ENCODE data around the gene ING3. TPM values are rescaled to one million over a fixed set of nuclear protein-coding genes. Genes with fewer than 3 reads are reported as not detected.
"Not testable (repeated sequence)": the region's sequence is repeated elsewhere in the genome, so short reads cannot be mapped to it uniquely, and the experiment has no call there.

The ING3 gene
- total RNA-seq, 1 experiment from 2014 or later: 6.7 TPM

DNA sequence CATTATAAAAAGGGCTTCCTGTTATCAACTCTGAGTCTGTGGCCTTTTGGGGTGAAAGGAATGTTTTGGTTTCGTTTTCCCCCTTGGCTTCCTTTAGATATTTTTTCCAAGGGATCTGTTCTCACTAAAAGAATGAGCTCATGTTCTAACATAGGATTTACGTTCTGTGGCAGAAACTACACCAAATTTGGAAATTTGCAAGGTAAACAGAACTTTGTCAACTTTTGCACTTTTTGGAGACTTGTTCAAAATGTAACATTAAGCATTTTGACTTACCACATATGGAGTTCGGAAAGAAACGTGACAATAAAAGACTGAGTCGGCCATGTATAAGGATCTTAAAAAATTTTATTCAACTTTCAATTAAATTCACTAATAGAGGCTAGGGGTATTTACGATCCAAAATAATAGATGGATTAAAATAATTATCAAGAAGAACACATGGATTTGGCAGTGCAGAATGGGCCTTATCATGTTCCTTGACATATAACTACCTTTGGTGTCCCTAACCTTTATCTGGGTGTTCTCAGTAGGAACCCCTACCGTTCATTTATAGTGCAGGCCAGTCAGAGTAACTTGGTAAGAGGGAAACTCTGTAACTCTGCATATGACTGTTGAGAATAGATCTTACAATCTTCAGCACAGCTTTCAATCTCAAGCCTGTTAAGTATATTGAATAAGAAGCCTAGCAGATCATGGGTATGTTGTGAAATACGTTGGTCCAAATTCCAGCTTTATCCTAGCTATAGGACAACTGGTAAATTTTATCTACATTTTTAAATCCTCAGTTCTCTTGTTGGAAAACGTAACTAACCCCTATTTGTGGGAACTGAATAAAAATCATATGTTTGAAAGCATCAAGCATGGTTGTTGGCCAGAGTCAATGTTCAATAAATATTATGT, 49.8 kb downstream of the ING3 start:
- Histone ChIP-seq H3K27me3 (ENCODE audit: control insufficient read depth, insufficient read depth, low read length) (no peaks in the 10 kb centered on the region), H3K4me3 (ENCODE audit: insufficient read depth, low read depth, low read length) (no peak overlapping the region), H3K36me3 (replicated peaks; ENCODE audit: control insufficient read depth, insufficient read depth, low read length) (no peaks in the 10 kb centered on the region)
- no peak for DNase-seq

- DNase-seq: no peak
- Histone ChIP-seq H3K36me3 (replicated peaks; ENCODE audit: control insufficient read depth, insufficient read depth, low read length) (no peaks in the 10 kb centered on the region), H3K27me3 (ENCODE audit: control insufficient read depth, insufficient read depth, low read length) (no peaks in the 10 kb centered on the region), H3K4me3 (ENCODE audit: insufficient read depth, low read depth, low read length) (no peak overlapping the region)
These were observed 50.8 kb downstream of the ING3 start for GRCh38 chr7:121001234-121001906.

GRCh38 chr7:121002048-121002756, 51.6 kb downstream of the ING3 start:
- no peak for DNase-seq
- no peaks in the 10 kb centered on the region for H3K27me3 ChIP-seq (ENCODE audit: control insufficient read depth, insufficient read depth, low read length)
- no peak overlapping the region for H3K4me3 ChIP-seq (ENCODE audit: insufficient read depth, low read depth, low read length)
- H3K36me3 ChIP-seq (replicated peaks; ENCODE audit: control insufficient read depth, insufficient read depth, low read length): no peaks in the 10 kb centered on the region

- H3K4me3 ChIP-seq (ENCODE audit: insufficient read depth, low read depth, low read length): no peak overlapping the region
- H3K36me3 ChIP-seq (replicated peaks; ENCODE audit: control insufficient read depth, insufficient read depth, low read length): no peaks in the 10 kb centered on the region
- DNase-seq: no peak
- H3K27me3 ChIP-seq (ENCODE audit: control insufficient read depth, insufficient read depth, low read length): no peaks in the 10 kb centered on the region
These were observed 52.2 kb downstream of the ING3 start for GRCh38 chr7:121002757-121003200.

DNA sequence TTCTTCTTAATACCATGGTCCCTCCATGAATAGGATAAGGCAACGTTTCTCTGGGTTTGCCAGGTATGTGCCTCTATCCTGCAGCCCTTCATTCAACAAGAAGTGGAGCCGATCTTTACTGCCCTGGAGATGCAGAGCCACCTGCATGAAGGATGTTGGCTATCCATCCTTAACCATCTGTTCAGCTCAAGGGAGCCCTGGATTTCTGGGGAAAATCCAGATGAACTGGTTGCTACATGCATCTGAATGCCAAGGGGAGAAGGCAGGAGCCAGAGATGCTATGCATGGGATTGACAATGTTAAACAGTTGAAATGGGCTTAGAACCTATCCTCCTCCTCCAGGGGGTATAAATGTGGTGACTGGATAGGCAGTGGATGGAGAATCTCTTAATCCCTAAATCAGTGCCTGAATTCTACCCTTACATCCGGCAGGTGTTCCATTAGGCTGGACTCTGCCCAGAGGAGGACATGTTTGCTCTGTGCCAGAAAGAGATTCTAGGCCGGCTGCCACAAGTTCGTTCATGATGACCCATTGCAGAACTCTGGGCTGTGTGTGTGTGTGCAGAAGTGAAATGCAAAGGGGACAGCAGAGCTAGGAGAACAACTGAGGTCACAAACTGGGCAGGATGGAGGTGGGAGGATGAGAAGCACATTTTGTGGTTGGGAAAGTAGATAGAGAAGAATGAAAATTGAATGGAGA, 53.6 kb downstream of the ING3 start:
- no peaks in the 10 kb centered on the region for H3K36me3 ChIP-seq (replicated peaks; ENCODE audit: control insufficient read depth, insufficient read depth, low read length)
- H3K27me3 ChIP-seq (ENCODE audit: control insufficient read depth, insufficient read depth, low read length): no peaks in the 10 kb centered on the region
- no peak for DNase-seq
- no peak overlapping the region for H3K4me3 ChIP-seq (ENCODE audit: insufficient read depth, low read depth, low read length)

- not testable (repeated sequence) for H3K27me3 ChIP-seq (ENCODE audit: control insufficient read depth, insufficient read depth, low read length); H3K4me3 ChIP-seq (ENCODE audit: insufficient read depth, low read depth, low read length); DNase-seq; H3K36me3 ChIP-seq (replicated peaks; ENCODE audit: control insufficient read depth, insufficient read depth, low read length)
These were observed 54.5 kb downstream of the ING3 start for GRCh38 chr7:121005058-121005457.

GRCh38 chr7:121005996-121006584, 55.5 kb downstream of the ING3 start:
- no peak overlapping the region for H3K4me3 ChIP-seq (ENCODE audit: insufficient read depth, low read depth, low read length)
- DNase-seq: no peak
- no peaks in the 10 kb centered on the region for H3K27me3 ChIP-seq (ENCODE audit: control insufficient read depth, insufficient read depth, low read length)
- no peaks in the 10 kb centered on the region for H3K36me3 ChIP-seq (replicated peaks; ENCODE audit: control insufficient read depth, insufficient read depth, low read length)

GRCh38 chr7:121006711-121007315, 56.2 kb downstream of the ING3 start:
- Histone ChIP-seq H3K27me3 (ENCODE audit: control insufficient read depth, insufficient read depth, low read length) (no peaks in the 10 kb centered on the region), H3K36me3 (replicated peaks; ENCODE audit: control insufficient read depth, insufficient read depth, low read length) (no peaks in the 10 kb centered on the region), H3K4me3 (ENCODE audit: insufficient read depth, low read depth, low read length) (no peak overlapping the region)
- DNase-seq: no peak

- DNase-seq: no peak
- H3K36me3 ChIP-seq (replicated peaks; ENCODE audit: control insufficient read depth, insufficient read depth, low read length): no peaks in the 10 kb centered on the region
- no peaks in the 10 kb centered on the region for H3K27me3 ChIP-seq (ENCODE audit: control insufficient read depth, insufficient read depth, low read length)
- H3K4me3 ChIP-seq (ENCODE audit: insufficient read depth, low read depth, low read length): no peak overlapping the region
These were observed 58.2 kb downstream of the ING3 start for GRCh38 chr7:121008816-121009215.

GRCh38 chr7:121011401-121011800, 60.8 kb downstream of the ING3 start:
- H3K27me3 ChIP-seq (ENCODE audit: control insufficient read depth, insufficient read depth, low read length): no peaks in the 10 kb centered on the region
- no peak for DNase-seq
- H3K4me3 ChIP-seq (ENCODE audit: insufficient read depth, low read depth, low read length): no peak overlapping the region
- no peaks in the 10 kb centered on the region for H3K36me3 ChIP-seq (replicated peaks; ENCODE audit: control insufficient read depth, insufficient read depth, low read length)

DNA sequence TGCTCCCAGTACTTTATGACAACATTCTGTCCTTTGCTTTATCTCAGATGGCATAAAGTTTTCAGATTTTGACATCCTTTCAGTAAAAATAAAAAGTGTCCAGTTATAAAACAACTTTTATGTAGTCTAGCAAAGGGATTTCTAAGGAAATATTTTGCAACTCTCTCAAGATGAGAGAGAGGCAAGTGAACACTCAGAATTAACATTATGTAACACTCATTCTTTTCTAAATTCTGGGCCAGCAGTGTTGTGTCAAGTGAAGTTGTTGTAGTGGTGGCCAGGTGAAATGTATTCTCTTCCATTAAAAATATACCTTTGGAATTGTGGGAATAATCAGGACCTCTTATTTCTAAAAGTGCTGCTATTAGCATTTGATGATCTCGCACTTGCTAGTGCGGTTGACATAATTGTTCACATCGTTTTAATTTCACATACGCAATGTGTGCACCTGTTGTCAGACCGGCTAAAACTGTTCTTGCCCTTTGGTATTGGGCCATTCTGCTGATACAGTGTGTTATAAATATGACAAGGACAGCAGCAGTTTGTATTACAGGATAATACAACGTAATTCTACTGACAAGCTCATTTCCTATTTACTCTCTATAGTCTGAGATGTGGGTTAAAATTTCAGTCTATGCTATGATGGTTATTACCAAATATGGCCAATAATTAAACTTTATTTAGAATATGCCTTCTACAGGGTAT, 61.7 kb downstream of the ING3 start:
- DNase-seq: no peak
- Histone ChIP-seq H3K36me3 (replicated peaks; ENCODE audit: control insufficient read depth, insufficient read depth, low read length) (no peaks in the 10 kb centered on the region), H3K4me3 (ENCODE audit: insufficient read depth, low read depth, low read length) (no peak overlapping the region), H3K27me3 (ENCODE audit: control insufficient read depth, insufficient read depth, low read length) (no peaks in the 10 kb centered on the region)

GRCh38 chr7:121012919-121013318, 62.3 kb downstream of the ING3 start:
- H3K27me3 ChIP-seq (ENCODE audit: control insufficient read depth, insufficient read depth, low read length): no peaks in the 10 kb centered on the region
- no peaks in the 10 kb centered on the region for H3K36me3 ChIP-seq (replicated peaks; ENCODE audit: control insufficient read depth, insufficient read depth, low read length)
- no peak for DNase-seq
- no peak overlapping the region for H3K4me3 ChIP-seq (ENCODE audit: insufficient read depth, low read depth, low read length)

DNA sequence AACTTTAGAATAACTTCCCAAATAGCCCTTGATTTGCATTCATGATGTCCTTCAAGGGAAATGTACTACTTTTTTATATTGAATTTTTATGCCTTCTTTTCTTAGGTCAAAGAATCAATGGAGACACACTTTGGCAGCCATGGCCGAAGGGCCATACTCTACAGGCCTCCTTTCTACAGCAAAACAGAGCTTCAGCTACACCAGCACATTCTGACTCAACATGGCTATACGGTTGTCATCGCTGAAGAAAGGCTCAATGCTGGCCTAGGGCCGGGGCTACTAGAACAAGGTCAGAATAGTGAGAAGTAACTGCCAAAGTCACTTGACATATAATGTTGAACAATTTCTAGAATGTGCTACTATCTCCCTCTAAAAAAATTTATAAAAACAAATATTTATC, 65.0 kb downstream of the ING3 start:
- Histone ChIP-seq H3K27me3 (ENCODE audit: control insufficient read depth, insufficient read depth, low read length) (no peaks in the 10 kb centered on the region), H3K36me3 (replicated peaks; ENCODE audit: control insufficient read depth, insufficient read depth, low read length) (no peaks in the 10 kb centered on the region), H3K4me3 (ENCODE audit: insufficient read depth, low read depth, low read length) (no peak overlapping the region)
- no peak for DNase-seq

Measured in H7 (cell line).